Neuron (in vitro differentiated cells): Measurements from ENCODE around the gene HSD17B11.
A peak's percentile ranks its signal among the peaks of the same experiment; 100 is the strongest.
"Not testable (repeated sequence)": the region's sequence is repeated elsewhere in the genome, so short reads cannot be mapped to it uniquely, and the experiment has no call there.

Experiments used
- H2AFZ ChIP-seq: one replicate; pipeline ENCODE4 v1.6.1; 2013; ENCODE audit warnings: low read depth, mild to moderate bottlenecking, inconsistent platforms, low read length, moderate library complexity
- H3K27me3 ChIP-seq: one replicate; pipeline ENCODE4 v1.6.1; 2013; ENCODE audit warnings: low read length; ENCODE audit not compliant: insufficient read depth
- H3K36me3 ChIP-seq: one replicate; pipeline ENCODE4 v1.6.1; 2013; ENCODE audit warnings: low read length; ENCODE audit not compliant: insufficient read depth
- H3K4me1 ChIP-seq: one replicate; pipeline ENCODE4 v1.6.1; 2013; ENCODE audit warnings: low read length; ENCODE audit not compliant: insufficient read depth
- H3K4me3 ChIP-seq: 2 replicates; pipeline ENCODE4 v1.5.1; 2013; ENCODE audit warnings: mild to moderate bottlenecking, low read length, moderate library complexity
- H3K9me3 ChIP-seq: one replicate; pipeline ENCODE4 v1.6.1; 2013; ENCODE audit warnings: low read length

HSD17B11 gene

DNA sequence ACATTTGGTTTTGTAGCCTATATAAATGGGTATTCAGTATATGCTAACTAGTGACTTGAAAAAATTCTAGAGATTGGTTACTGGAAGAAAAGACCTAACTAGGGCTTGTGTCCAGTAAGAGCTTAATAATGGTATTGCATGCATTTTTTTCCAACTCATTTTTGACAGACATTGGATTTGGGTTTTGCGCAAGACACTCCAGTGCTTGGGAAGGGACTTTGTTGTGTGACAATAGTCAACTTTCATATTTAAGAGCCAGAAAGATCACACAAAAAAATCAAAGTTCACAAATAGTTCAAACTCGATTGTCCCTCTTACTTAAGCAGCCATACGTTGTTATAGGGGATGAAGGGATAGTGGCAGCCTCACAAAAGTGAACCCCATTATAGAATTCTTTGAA is 1.2 kb upstream of the HSD17B11 start:
- Histone ChIP-seq H3K36me3 (no peaks in the 10 kb centered on the region), H3K27me3 (no peaks in the 10 kb centered on the region), H3K4me3 (peak overlapping the region; percentile 90), H3K9me3 (peaks cover 8% of the 10 kb centered on the region), H3K4me1 (peaks cover 3% of the 10 kb centered on the region), H2AFZ (no peak overlapping the region)

DNA sequence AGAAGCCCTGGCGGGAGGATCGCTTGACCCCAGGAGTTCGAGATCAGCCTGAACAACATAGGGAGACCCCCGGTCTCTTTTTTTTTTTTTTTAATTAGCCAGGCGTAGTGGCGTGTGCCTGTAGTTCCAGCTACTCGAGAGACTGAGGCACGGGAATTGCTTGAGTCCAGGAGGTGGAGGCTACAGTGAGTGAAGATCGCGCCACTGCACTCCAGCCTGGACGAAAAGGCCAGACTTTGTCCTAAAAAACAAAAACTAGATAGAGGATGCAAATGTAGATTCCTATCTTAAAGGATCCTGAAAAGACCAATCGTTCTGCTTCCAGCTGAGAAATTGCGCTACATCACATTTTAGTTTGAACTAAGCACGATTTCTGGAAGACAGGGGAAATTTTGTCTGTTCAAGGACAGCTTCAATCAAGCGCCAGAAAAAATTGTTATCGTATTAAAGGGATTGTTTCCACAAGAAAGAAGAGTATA is 627 bp upstream of the HSD17B11 start:
- Histone ChIP-seq H2AFZ (peak overlapping the region; percentile 91), H3K9me3 (peaks cover 10% of the 10 kb centered on the region), H3K4me3 (peak overlapping the region; percentile 90)

DNA sequence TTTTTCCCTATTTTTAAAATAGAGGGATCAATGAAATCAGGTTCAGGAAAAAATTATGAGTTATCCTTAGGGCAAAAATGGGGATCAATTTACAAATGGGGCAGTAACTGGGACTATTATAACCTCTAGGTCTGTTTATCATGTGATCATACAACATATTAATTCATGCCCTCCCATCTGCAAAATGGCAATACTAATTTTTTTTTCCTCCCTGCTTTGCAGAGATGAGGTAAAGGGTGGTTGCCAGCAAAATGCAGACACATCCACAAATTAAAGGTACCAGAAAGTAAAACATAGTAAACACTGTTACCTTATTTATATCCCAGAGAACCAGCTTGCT is 467 bp downstream of the HSD17B11 start:
- peak overlapping the region; percentile 91 for H2AFZ ChIP-seq
- no peaks in the 10 kb centered on the region for H3K27me3 ChIP-seq
- peak overlapping the region; percentile 90 for H3K4me3 ChIP-seq
- H3K36me3 ChIP-seq = no peaks in the 10 kb centered on the region
- H3K4me1 ChIP-seq = peaks cover 3% of the 10 kb centered on the region
- peaks cover 10% of the 10 kb centered on the region for H3K9me3 ChIP-seq

More for the DNA sequence above, 627 bp upstream of the HSD17B11 start:
- no peaks in the 10 kb centered on the region for H3K36me3 ChIP-seq
- peaks cover 3% of the 10 kb centered on the region for H3K4me1 ChIP-seq
- no peaks in the 10 kb centered on the region for H3K27me3 ChIP-seq

DNA sequence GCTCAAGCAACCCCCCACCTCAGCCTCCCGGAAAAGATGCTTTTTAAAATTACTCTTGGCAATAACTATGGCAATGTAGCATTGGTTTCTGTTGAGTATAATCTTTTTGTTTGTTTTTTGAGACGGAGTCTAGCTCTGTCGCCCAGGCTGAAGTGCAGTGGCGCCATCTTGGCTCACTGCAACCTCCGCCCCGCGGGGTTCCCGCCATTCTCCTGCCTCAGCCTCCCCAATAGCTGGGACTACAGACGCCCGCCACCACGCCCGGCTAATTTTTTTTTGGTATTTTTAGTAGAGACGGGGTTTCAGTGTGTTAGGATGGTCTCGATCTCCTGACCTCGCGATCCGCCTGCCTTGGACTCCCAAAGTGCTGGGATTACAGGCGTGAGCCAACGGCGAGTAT is 933 bp downstream of the HSD17B11 start:
- not testable (repeated sequence) for H3K9me3 ChIP-seq, H3K4me1 ChIP-seq, H3K27me3 ChIP-seq, H2AFZ ChIP-seq, H3K36me3 ChIP-seq
- peak overlapping the region; percentile 90 for H3K4me3 ChIP-seq

DNA sequence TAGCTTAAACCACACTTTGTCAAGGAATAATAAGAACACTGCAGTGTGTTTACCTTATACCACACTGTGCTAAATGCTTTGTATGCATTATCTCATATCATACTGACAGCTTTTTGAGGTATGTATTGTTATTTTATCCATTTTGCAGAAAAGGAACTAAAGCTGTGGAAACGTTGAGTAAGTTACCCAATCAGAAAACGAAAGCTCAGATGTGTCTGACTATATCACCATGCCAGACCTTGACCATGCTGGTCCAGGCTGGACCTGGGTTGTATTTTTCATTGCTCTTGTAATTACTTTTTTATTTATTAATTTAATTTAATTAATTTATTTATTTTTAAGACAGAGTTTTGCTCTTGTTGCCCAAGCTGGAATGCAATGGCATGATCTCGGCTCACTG is 2.1 kb downstream of the HSD17B11 start:
- no peaks in the 10 kb centered on the region for H3K36me3 ChIP-seq
- no peak overlapping the region for H2AFZ ChIP-seq
- H3K4me3 ChIP-seq = no peak overlapping the region
- H3K4me1 ChIP-seq = peaks cover 3% of the 10 kb centered on the region
- no peaks in the 10 kb centered on the region for H3K27me3 ChIP-seq
- H3K9me3 ChIP-seq = peaks cover 10% of the 10 kb centered on the region

DNA sequence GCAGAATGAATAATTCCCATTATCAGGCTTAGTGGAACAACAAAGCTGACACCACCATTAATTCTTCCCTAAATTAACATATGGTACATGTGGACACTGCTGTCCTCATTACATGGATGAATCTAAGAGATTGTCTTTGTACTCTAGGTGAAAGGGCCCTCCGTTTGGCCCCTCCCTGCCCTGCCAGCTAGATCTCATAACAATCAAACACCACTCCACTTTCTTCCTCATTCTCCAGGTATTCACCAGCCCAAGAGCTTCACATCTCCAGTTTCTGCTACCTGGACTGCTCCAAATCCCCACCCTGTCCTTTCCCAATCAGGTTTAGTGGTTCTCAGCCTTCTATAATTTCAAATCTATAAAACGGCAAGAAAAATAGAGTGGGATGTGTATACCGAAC is 3.8 kb downstream of the HSD17B11 start:
- Histone ChIP-seq H3K36me3 (no peaks in the 10 kb centered on the region), H3K4me3 (no peak overlapping the region), H3K27me3 (no peaks in the 10 kb centered on the region), H2AFZ (no peak overlapping the region), H3K4me1 (peaks cover 18% of the 10 kb centered on the region), H3K9me3 (peaks cover 10% of the 10 kb centered on the region)

DNA sequence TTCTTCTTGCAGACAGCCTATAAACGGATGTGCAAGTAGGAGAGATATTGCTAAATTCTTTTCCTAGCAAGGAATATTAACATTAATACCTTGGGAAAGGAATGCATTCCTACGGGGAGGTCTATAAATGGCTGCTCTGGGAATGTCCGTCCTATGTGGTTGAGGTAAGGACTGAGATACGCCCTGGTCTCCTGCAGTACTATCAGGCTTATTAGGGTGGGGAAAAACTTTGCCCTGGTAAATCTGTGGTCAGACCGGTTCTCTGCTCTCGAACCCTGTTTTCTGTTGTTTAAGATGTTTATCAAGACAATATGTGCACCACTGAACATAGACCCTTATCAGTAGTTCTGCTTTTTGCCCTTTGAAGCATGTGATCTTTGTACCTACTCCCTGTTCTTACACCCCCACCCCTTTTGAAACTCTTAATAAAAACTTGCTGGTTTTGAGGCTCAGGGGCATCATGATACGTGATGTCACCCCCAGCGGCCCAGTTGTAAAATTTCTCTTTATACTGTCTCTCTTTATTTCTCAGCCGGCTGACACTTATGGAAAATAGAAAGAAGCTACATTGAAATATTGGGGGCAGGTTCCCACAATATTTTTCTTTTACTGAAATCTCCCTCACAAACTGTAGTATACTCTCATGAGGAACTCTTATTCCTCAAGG is 6.4 kb downstream of the HSD17B11 start:
- not testable (repeated sequence) for H2AFZ ChIP-seq, H3K4me3 ChIP-seq, H3K27me3 ChIP-seq, H3K9me3 ChIP-seq, H3K36me3 ChIP-seq
- H3K4me1 ChIP-seq = peaks cover 18% of the 10 kb centered on the region

DNA sequence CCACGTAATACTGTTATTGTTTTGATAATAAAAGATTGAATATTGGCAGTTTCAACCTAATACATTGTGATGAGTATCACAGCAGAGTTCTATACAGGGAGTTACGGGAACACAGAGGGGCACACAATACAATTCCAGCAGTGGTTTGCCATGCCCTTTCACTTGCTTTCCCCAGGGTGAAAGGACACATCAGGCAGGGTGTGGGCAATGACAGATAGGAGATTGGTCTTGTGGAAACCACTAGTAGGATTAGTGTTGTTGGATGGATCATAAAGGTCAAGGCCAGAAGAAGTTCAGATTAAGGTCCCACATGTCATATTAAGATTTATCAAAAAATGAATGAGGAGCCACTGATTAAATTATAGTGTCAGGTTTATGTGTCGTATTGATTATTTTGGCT is 8.1 kb downstream of the HSD17B11 start:
- Histone ChIP-seq H3K36me3 (peaks cover 8% of the 10 kb centered on the region), H3K27me3 (no peaks in the 10 kb centered on the region), H3K4me1 (peaks cover 18% of the 10 kb centered on the region)

DNA sequence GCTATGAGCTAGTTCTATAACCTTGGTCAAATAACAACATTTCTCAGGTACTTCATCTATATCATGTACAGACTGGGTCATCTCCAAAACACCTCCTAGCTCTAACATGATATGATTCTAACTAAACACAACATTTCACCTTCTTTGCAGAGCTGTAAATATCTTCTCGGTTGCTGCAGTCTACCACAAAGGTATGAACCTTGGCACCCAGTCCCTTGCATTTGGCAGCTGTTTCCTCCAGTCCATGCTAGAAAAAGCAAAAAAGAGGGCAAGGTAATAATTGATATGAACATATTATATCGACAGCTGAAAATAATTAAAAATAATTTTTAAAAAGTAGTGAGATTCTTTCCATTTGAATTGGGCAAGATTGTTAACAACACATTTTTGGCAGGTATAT is 8.9 kb downstream of the HSD17B11 start:
- H2AFZ ChIP-seq = no peak overlapping the region
- no peak overlapping the region for H3K4me3 ChIP-seq
- peaks cover 8% of the 10 kb centered on the region for H3K36me3 ChIP-seq

More for the DNA sequence above, 8.1 kb downstream of the HSD17B11 start:
- Histone ChIP-seq H3K4me3 (no peak overlapping the region), H3K9me3 (peaks cover 2% of the 10 kb centered on the region), H2AFZ (peak overlapping the region; percentile 48)

DNA sequence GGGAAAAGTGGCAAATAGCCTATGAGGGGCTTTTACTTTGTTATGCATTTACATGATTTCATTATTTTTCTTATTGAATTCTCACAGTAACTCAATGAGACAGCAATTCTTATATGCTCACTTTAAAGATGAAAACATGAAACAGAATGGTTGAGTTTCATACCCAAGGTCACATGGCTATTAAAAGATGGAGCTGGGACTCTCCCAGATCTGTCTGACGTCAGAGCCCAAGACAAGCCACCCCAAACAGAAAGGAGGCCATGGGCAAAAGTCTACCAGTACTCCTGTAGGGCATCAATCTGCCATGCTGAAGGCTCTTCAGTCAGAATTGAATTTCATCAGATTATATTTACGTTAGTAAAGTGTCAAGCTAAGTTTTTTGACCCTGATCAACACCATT is 13.2 kb downstream of the HSD17B11 start:
- Histone ChIP-seq H3K36me3 (peaks cover 17% of the 10 kb centered on the region), H3K4me3 (no peak overlapping the region), H2AFZ (no peak overlapping the region), H3K27me3 (no peaks in the 10 kb centered on the region), H3K4me1 (peaks cover 8% of the 10 kb centered on the region), H3K9me3 (no peaks in the 10 kb centered on the region)

More for the DNA sequence above, 8.9 kb downstream of the HSD17B11 start:
- Histone ChIP-seq H3K4me1 (peaks cover 18% of the 10 kb centered on the region), H3K9me3 (peaks cover 2% of the 10 kb centered on the region), H3K27me3 (no peaks in the 10 kb centered on the region)

DNA sequence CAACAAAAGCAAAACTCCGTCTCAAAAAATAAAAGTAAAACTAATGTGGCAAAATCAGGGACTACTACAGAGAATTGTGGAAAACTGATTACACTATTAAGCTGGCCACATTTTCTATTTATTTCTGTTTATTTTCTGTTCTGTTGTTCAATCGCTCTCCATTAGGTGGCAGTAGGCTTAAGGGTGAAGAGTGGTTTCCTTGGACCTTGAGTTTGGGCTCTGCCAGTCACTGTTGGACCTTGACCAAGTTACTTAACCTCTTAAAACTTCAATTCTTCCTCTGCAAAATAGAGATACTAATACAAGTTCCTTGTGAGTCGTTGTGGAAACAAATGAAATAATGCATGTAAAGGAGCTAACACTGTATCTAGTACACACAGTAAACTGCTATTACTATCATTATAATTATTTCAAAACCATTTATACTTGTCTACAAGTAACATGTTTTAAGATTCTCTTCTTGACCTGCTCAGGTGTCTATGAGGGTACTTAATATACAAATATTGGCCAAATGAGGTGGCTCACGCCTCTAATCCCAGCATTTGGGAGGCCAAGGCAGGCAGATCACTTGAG is 15.2 kb downstream of the HSD17B11 start:
- Histone ChIP-seq H3K9me3 (peaks cover 2% of the 10 kb centered on the region), H3K4me3 (no peak overlapping the region), H2AFZ (no peak overlapping the region), H3K4me1 (no peaks in the 10 kb centered on the region), H3K36me3 (peaks cover 22% of the 10 kb centered on the region), H3K27me3 (no peaks in the 10 kb centered on the region)

DNA sequence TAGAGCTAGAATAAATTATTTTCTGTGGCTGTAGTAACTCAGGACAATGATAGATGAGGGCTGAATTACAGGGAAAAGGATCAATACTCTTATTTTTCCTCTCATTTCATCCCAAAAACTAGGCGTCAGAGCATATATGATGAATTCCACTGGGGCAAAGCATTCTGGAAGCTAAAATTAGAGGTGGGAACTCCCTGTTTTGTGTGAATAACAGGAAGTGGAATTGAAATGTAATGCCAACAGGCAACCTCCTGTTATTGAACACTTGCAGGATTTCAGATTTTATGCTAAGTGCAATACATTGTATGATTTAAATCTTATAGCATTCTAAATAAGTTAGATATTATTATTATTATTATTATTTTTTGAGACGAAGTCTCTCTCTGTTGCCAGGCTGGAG is 20.9 kb downstream of the HSD17B11 start:
- H3K36me3 ChIP-seq = peaks cover 36% of the 10 kb centered on the region
- H3K27me3 ChIP-seq = no peaks in the 10 kb centered on the region

DNA sequence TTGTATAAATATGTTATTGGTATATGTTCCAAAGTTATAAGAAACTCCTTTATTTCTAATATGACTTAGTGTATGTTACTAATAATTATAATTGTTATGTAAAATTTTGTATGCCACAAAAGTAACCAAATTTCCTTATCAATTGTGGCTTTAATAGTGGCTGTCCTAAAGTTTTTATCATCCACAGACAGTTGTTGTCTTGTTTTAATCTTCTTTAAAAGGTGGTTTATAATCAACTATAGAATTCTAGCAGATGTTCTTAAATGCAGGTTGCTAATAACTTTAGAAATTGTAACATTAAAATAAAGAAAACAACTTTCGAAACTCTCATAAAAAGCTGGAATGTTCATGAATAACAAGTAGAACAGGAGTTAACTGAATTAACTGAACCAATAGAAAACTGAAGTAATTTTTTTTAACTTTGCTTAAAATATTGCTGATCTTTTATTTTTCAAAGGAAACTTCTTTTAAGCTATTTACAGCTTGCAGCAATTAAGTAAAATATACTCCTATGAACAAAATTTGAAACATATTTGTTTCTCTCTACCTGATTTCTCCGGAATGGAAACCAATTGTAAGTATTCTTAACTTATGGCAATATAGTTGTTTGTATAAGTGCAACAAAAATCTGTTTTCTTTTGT is 24.3 kb downstream of the HSD17B11 start:
- H3K27me3 ChIP-seq = no peaks in the 10 kb centered on the region
- H2AFZ ChIP-seq = no peak overlapping the region
- H3K4me3 ChIP-seq = no peak overlapping the region
- peaks cover 35% of the 10 kb centered on the region for H3K36me3 ChIP-seq
- H3K4me1 ChIP-seq = no peaks in the 10 kb centered on the region
- H3K9me3 ChIP-seq = peaks cover 1% of the 10 kb centered on the region

More for the DNA sequence above, 20.9 kb downstream of the HSD17B11 start:
- Histone ChIP-seq H3K4me3 (no peak overlapping the region), H3K9me3 (peaks cover 2% of the 10 kb centered on the region), H3K4me1 (no peaks in the 10 kb centered on the region), H2AFZ (no peak overlapping the region)
